SK-N-SH (cell line): ENCODE data around the gene ZNF521. TPM values are rescaled to one million over a fixed set of nuclear protein-coding genes. Genes with fewer than 3 reads are reported as not detected.

Experiments
- CTCF ChIA-PET: fragments of 300-600, 350-600 bp; formaldehyde crosslinking; extraction: SDS; loops from one replicate; lab custom pipeline; 2021; lab: Yijun Ruan, JAX
- POLR2A ChIA-PET: fragments of 350-600 bp; sonication (Branson Sonifier 250); formaldehyde crosslinking; extraction: SDS; loops from one replicate; lab custom pipeline; 2020; ENCODE audit warnings: antibody characterized with exemption, inconsistent platforms; lab: Yijun Ruan, JAX
- DNase-seq: peaks from one replicate; pipeline ENCODE4 v3.0.0; 2012
- H2AFZ ChIP-seq: fragments of 200-600 bp; sonication (generic); 2 replicates; pipeline ENCODE4 v1.8.1; 2016; ENCODE audit warnings: antibody characterized with exemption, mild to moderate bottlenecking, low read depth
- H3F3A ChIP-seq: fragments of 200-600 bp; sonication (generic); replicated peaks from 2 replicates; pipeline ENCODE3; 2016; ENCODE audit warnings: antibody characterized with exemption, mild to moderate bottlenecking; ENCODE audit not compliant: insufficient read depth
- H3K27ac ChIP-seq, 2 experiments: fragments of 200-500 bp in 1 of 2; fragments of 200-600 bp in 1 of 2; sonication (Bioruptor generic) in 1 of 2; sonication (generic), shearing (Covaris generic) in 1 of 2; 2 replicates each; pipeline versions ENCODE4 v1.5.1 to v1.6.1; 2014 to 2016; ENCODE audit warnings: low read depth in 2 of 2, inconsistent platforms in 1 of 2, low read length in 1 of 2, mild to moderate bottlenecking in 1 of 2, mixed read lengths in 1 of 2
- H3K27me3 ChIP-seq: fragments of 200-600 bp; sonication (generic), shearing (Covaris generic); 2 replicates; pipeline ENCODE4 v1.6.1; 2016; ENCODE audit warnings: mixed run types; ENCODE audit not compliant: insufficient read depth
- H3K36me3 ChIP-seq, 2 experiments: fragments of 200-500 bp in 1 of 2; fragments of 200-600 bp in 1 of 2; sonication (Bioruptor generic) in 1 of 2; sonication (generic) in 1 of 2; replicated peaks in 1 of 2; 2 replicates each; pipeline versions ENCODE3 to v1.5.1; 2014 to 2016; ENCODE audit warnings: low read length in 1 of 2, mild to moderate bottlenecking in 1 of 2; ENCODE audit not compliant: insufficient read depth in 2 of 2, control insufficient read depth in 1 of 2
- H3K4me1 ChIP-seq, 2 experiments: fragments of 200-500 bp in 1 of 2; fragments of 200-600 bp in 1 of 2; sonication (Bioruptor generic) in 1 of 2; sonication (generic), shearing (Covaris generic) in 1 of 2; 2 replicates each; pipeline versions ENCODE4 v1.5.1 to v1.6.1; 2014 to 2016; ENCODE audit warnings: low read depth in 1 of 2, low read length in 1 of 2, mixed run types in 1 of 2; ENCODE audit not compliant: insufficient read depth in 2 of 2, control insufficient read depth in 1 of 2
- H3K4me2 ChIP-seq: fragments of 200-600 bp; sonication (generic), shearing (Covaris generic); 2 replicates; pipeline ENCODE4 v1.6.1; 2017; ENCODE audit warnings: mixed run types
- H3K4me3 ChIP-seq, 2 experiments: fragments of 200-500 bp in 1 of 2; fragments of 200-600 bp in 1 of 2; sonication (Bioruptor generic) in 1 of 2; sonication (generic), shearing (Covaris generic) in 1 of 2; 2 replicates each; pipeline versions ENCODE4 v1.5.1 to v1.8.1; 2014 to 2016; ENCODE audit warnings: low read depth in 2 of 2, inconsistent platforms in 1 of 2, low read length in 1 of 2, mild to moderate bottlenecking in 1 of 2, mixed read lengths in 1 of 2, moderate library complexity in 1 of 2
- H3K79me2 ChIP-seq: fragments of 200-600 bp; sonication (generic); 2 replicates; pipeline ENCODE4 v1.8.1; 2017; ENCODE audit warnings: mild to moderate bottlenecking; ENCODE audit not compliant: insufficient read depth
- H3K9ac ChIP-seq: fragments of 200-600 bp; sonication (generic); 2 replicates; pipeline ENCODE4 v1.6.1; 2017; ENCODE audit warnings: mixed run types
- H3K9me2 ChIP-seq: fragments of 200-600 bp; sonication (generic); 2 replicates; pipeline ENCODE4 v1.6.1; 2017; ENCODE audit warnings: mixed run types
- H3K9me3 ChIP-seq: fragments of 200-600 bp; sonication (generic); 2 replicates; pipeline ENCODE4 v1.6.1; 2017; ENCODE audit warnings: mixed run types, mild to moderate bottlenecking, moderate library complexity
- H4K20me1 ChIP-seq: fragments of 200-600 bp; sonication (generic); 2 replicates; pipeline ENCODE4 v1.6.1; 2017; ENCODE audit warnings: mild to moderate bottlenecking, mixed run types; ENCODE audit not compliant: insufficient read depth
- EP300 ChIP-seq, 2 experiments: IDR thresholded peaks; 2 replicates each; pipeline versions ENCODE4 v1.4.0 to v1.6.1; 2012; ENCODE audit warnings: borderline replicate concordance in 1 of 2, low read depth in 1 of 2, low read length in 1 of 2
- FOXJ3 ChIP-seq: sonication (generic); formaldehyde crosslinking; IDR thresholded peaks from 2 replicates; pipeline ENCODE4 v1.5.1; 2020; ENCODE audit warnings: mild to moderate bottlenecking, missing genetic modification reagents
- GATA2 ChIP-seq: sonication (generic); formaldehyde crosslinking; IDR thresholded peaks from 2 replicates; pipeline ENCODE4 v1.5.0; 2020; ENCODE audit warnings: mild to moderate bottlenecking, missing genetic modification reagents
- IRF3 ChIP-seq: fragments of 150-350 bp; IDR thresholded peaks from 2 replicates; pipeline ENCODE4 v1.6.1; 2016; ENCODE audit warnings: mild to moderate bottlenecking, low read depth, low read length
- MAX ChIP-seq: IDR thresholded peaks from 2 replicates; pipeline ENCODE4 v1.4.0; 2012; ENCODE audit warnings: low read depth
- NRF1 ChIP-seq: IDR thresholded peaks from 2 replicates; pipeline ENCODE4 v1.6.1; 2012; ENCODE audit warnings: low read depth, mild to moderate bottlenecking, low read length
- PBX3 ChIP-seq: IDR thresholded peaks from 2 replicates; pipeline ENCODE4; 2012
- POLR2AphosphoS5 ChIP-seq: IDR thresholded peaks from 2 replicates; pipeline ENCODE4 v1.6.1; 2012; ENCODE audit warnings: low read depth, low read length
- RAD21 ChIP-seq: IDR thresholded peaks from 2 replicates; pipeline ENCODE4 v1.6.1; 2012; ENCODE audit warnings: mild to moderate bottlenecking, low read length
- REST ChIP-seq: IDR thresholded peaks from 2 replicates; pipeline ENCODE4 v1.6.1; 2012; ENCODE audit warnings: mild to moderate bottlenecking, low read depth, low read length, moderate library complexity
- RXRA ChIP-seq: IDR thresholded peaks from 2 replicates; pipeline ENCODE4 v1.4.0; 2012; ENCODE audit warnings: low read depth, mild to moderate bottlenecking, borderline replicate concordance
- SIN3A ChIP-seq: IDR thresholded peaks from 2 replicates; pipeline ENCODE4 v1.6.1; 2012; ENCODE audit warnings: low read depth, mild to moderate bottlenecking, low read length, moderate library complexity, borderline replicate concordance
- TAF1 ChIP-seq: IDR thresholded peaks from 2 replicates; pipeline ENCODE4 v1.6.1; 2012; ENCODE audit warnings: low read depth, mild to moderate bottlenecking, low read length, moderate library complexity, borderline replicate concordance
- WGBS: methylation state at CpG from one replicate; pipeline ENCODE4 v1.1.6; 2017; ENCODE audit warnings: low lambda C conversion rate; 5-methylcytosine and 5-hydroxymethylcytosine counted together
- polyA plus RNA-seq, 3 experiments: library from polyadenylated mRNA; depleted of rRNA; stranded (reverse); fragments of >200 nt; gene quantifications; 2 replicates each; pipeline ENCODE4 v1.2.3, GENCODE V29; 2012

Gene ZNF521
- polyA plus RNA-seq, 1 of the 3 experiments (the other 2 are of a cell fraction): 14.1 TPM

- POLR2A ChIA-PET: no interaction called here
- CTCF ChIA-PET: no interaction called here
- Histone ChIP-seq H2AFZ (no peak overlapping the region), H3K4me1 (peaks cover 0 to 5% of the 10 kb centered on the region in 2 experiments; a peak in 2 of 4 replicates), H3F3A (no peaks in the 10 kb centered on the region), H4K20me1 (no peaks in the 10 kb centered on the region), H3K4me3 (no peak overlapping the region), H3K36me3 (peaks cover 0 to 5% of the 10 kb centered on the region in 2 experiments), H3K27ac (no peak overlapping the region), H3K9me3 (no peaks in the 10 kb centered on the region), H3K9ac (no peak overlapping the region), H3K4me2 (no peak overlapping the region), H3K27me3 (no peaks in the 10 kb centered on the region), H3K9me2 (no peaks in the 10 kb centered on the region), H3K79me2 (no peaks in the 10 kb centered on the region)
- DNase-seq: no peak
- TF ChIP-seq MAX (no peak), GATA2 (no peak), PBX3 (no peak), FOXJ3 (no peak), POLR2AphosphoS5 (no peak), EP300 (IDR thresholded peaks at IDR 0.05; ENCODE audit: borderline replicate concordance in 1 of 2, low read depth in 1 of 2, low read length in 1 of 2) (no peak), NRF1 (no peak), RXRA (no peak), IRF3 (no peak), REST (no peak), SIN3A (no peak), RAD21 (no peak), TAF1 (no peak)
- 95% methylated on average over 1 of the region's 1 CpG for WGBS
These were observed 185.9 kb downstream of the ZNF521 start for GRCh38 chr18:25166113-25166512.
